Measurements from ENCODE around the gene PCBP2.
A peak's percentile ranks its signal among the peaks of the same experiment; 100 is the strongest.

The PCBP2 gene

GRCh38 chr12:53500776-53501614 lies 49.1 kb downstream of the PCBP2 start, which contains the start of gene TARBP2:
TARBP2 (plus strand) TSS chr12:53501283; CDS start chr12:53501409, 126 bp downstream.
- H3K27ac ChIP-seq: peak within 1 kb of the TSS; percentile 91
- H3K4me2 ChIP-seq: peak within 1 kb of the TSS; percentile 100
- H4K20me1 ChIP-seq (ENCODE audit: insufficient read depth): no peaks in the 10 kb centered on the region
- peaks cover 21% of the 10 kb centered on the region for H3K79me2 ChIP-seq (ENCODE audit: insufficient read depth, low read depth)
- no peak; the same call in 1 of the 2 replicates for TF ChIP-seq CTCF (conservative IDR thresholded peaks at IDR 0.05; ENCODE audit: low read depth, low read length)
- peak within 1 kb of the TSS; percentile 71 for H3K4me3 ChIP-seq (IDR thresholded peaks at IDR 0.05; ENCODE audit: insufficient read depth, low read depth, low read length)
- H3K27me3 ChIP-seq (ENCODE audit: insufficient read depth, low read depth): no peaks in the 10 kb centered on the region
- peak within 1 kb of the TSS; percentile 85 for H2AFZ ChIP-seq (ENCODE audit: low read depth)
- peak within 1 kb of the TSS; percentile 93 for H3K9ac ChIP-seq
- H3K36me3 ChIP-seq (ENCODE audit: insufficient read depth): no peaks in the 10 kb centered on the region; the same call in 1 of the 2 replicates
- H3K4me1 ChIP-seq (ENCODE audit: low read depth, poor library complexity, severe bottlenecking): peaks cover 40% of the 10 kb centered on the region

- Histone ChIP-seq H3K9ac (peak overlapping the region; percentile 93), H4K20me1 (ENCODE audit: insufficient read depth) (no peaks in the 10 kb centered on the region), H3K27me3 (ENCODE audit: insufficient read depth, low read depth) (no peaks in the 10 kb centered on the region), H3K4me3 (IDR thresholded peaks at IDR 0.05; ENCODE audit: insufficient read depth, low read depth, low read length) (no peak overlapping the region), H2AFZ (ENCODE audit: low read depth) (peak overlapping the region; percentile 85), H3K79me2 (ENCODE audit: insufficient read depth, low read depth) (peaks cover 21% of the 10 kb centered on the region), H3K4me2 (peak overlapping the region; percentile 100), H3K27ac (peak overlapping the region; percentile 91), H3K4me1 (ENCODE audit: low read depth, poor library complexity, severe bottlenecking) (peaks cover 35% of the 10 kb centered on the region), H3K36me3 (ENCODE audit: insufficient read depth) (no peaks in the 10 kb centered on the region; the same call in 1 of the 2 replicates)
- TF ChIP-seq CTCF (conservative IDR thresholded peaks at IDR 0.05; ENCODE audit: low read depth, low read length): no peak
These were observed 49.8 kb downstream of the PCBP2 start for GRCh38 chr12:53501615-53502181.

GRCh38 chr12:53502331-53502730 lies 50.4 kb downstream of the PCBP2 start:
- no peaks in the 10 kb centered on the region for H3K27me3 ChIP-seq (ENCODE audit: insufficient read depth, low read depth)
- peak overlapping the region; percentile 93; the same call in 1 of the 2 replicates for H3K9ac ChIP-seq
- no peaks in the 10 kb centered on the region; the same call in 1 of the 2 replicates for H3K36me3 ChIP-seq (ENCODE audit: insufficient read depth)
- no peak for TF ChIP-seq CTCF (conservative IDR thresholded peaks at IDR 0.05; ENCODE audit: low read depth, low read length)
- H3K4me1 ChIP-seq (ENCODE audit: low read depth, poor library complexity, severe bottlenecking): peaks cover 32% of the 10 kb centered on the region
- H3K4me3 ChIP-seq (IDR thresholded peaks at IDR 0.05; ENCODE audit: insufficient read depth, low read depth, low read length): no peak overlapping the region
- no peak overlapping the region for H2AFZ ChIP-seq (ENCODE audit: low read depth)
- H4K20me1 ChIP-seq (ENCODE audit: insufficient read depth): no peaks in the 10 kb centered on the region
- H3K4me2 ChIP-seq: peak overlapping the region; percentile 100
- H3K79me2 ChIP-seq (ENCODE audit: insufficient read depth, low read depth): peaks cover 21% of the 10 kb centered on the region
- peak overlapping the region; percentile 91; the same call in 1 of the 2 replicates for H3K27ac ChIP-seq

GRCh38 chr12:53502983-53503728 lies 51.3 kb downstream of the PCBP2 start:
- Histone ChIP-seq H3K4me1 (ENCODE audit: low read depth, poor library complexity, severe bottlenecking) (peaks cover 26% of the 10 kb centered on the region), H3K9ac (no peak overlapping the region), H3K4me2 (no peak overlapping the region; the same call in 1 of the 2 replicates), H3K4me3 (IDR thresholded peaks at IDR 0.05; ENCODE audit: insufficient read depth, low read depth, low read length) (no peak overlapping the region), H3K27me3 (ENCODE audit: insufficient read depth, low read depth) (no peaks in the 10 kb centered on the region), H3K27ac (no peak overlapping the region), H3K36me3 (ENCODE audit: insufficient read depth) (no peaks in the 10 kb centered on the region; the same call in 1 of the 2 replicates), H3K79me2 (ENCODE audit: insufficient read depth, low read depth) (peaks cover 21% of the 10 kb centered on the region), H2AFZ (ENCODE audit: low read depth) (no peak overlapping the region), H4K20me1 (ENCODE audit: insufficient read depth) (no peaks in the 10 kb centered on the region)
- TF ChIP-seq CTCF (conservative IDR thresholded peaks at IDR 0.05; ENCODE audit: low read depth, low read length): no peak
